VCaP (cell line): ENCODE measurements around the gene SLC4A4.

Experiments used
- H3K27ac ChIP-seq: fragments of 450-650 bp; 2 replicates; pipeline ENCODE4 v1.5.1; 2017
- CTCF ChIP-seq: fragments of 450-650 bp; conservative IDR thresholded peaks from 2 replicates; pipeline ENCODE4 v1.5.1; 2017; ENCODE audit warnings: mild to moderate bottlenecking, moderate library complexity

The SLC4A4 gene

GRCh38 chr4:71445811-71446210 is 107.0 kb downstream of the SLC4A4 start:
- TF ChIP-seq CTCF: no peak

GRCh38 chr4:71446479-71447081 is 107.8 kb downstream of the SLC4A4 start:
- no peak overlapping the region for H3K27ac ChIP-seq
- no peak for TF ChIP-seq CTCF

More at GRCh38 chr4:71445811-71446210, 107.0 kb downstream of the SLC4A4 start:
- H3K27ac ChIP-seq: no peak overlapping the region

- H3K27ac ChIP-seq: no peak overlapping the region
- no peak for TF ChIP-seq CTCF
Observed at GRCh38 chr4:71449040-71449439, 110.2 kb downstream of the SLC4A4 start.

GRCh38 chr4:71449878-71450277 is 111.1 kb downstream of the SLC4A4 start:
- TF ChIP-seq CTCF: no peak
- H3K27ac ChIP-seq: no peak overlapping the region

- H3K27ac ChIP-seq: no peak overlapping the region
- TF ChIP-seq CTCF: no peak
Observed at GRCh38 chr4:71453531-71453930, 114.7 kb downstream of the SLC4A4 start.

- no peak for TF ChIP-seq CTCF
- H3K27ac ChIP-seq: no peak overlapping the region
Observed at GRCh38 chr4:71456841-71457240, 118.0 kb downstream of the SLC4A4 start.

- H3K27ac ChIP-seq: peak overlapping the region; percentile 9; the same call in 1 of the 2 replicates
- TF ChIP-seq CTCF: no peak
Observed at GRCh38 chr4:71460371-71460770, 121.6 kb downstream of the SLC4A4 start.
